GM12878 (cell line): Measurements from ENCODE around the gene DPM2. TPM values are rescaled to one million over a fixed set of nuclear protein-coding genes. Genes with fewer than 3 reads are reported as not detected.

Experiments used
- ATAC-seq: fragments of 200-7000 bp; cut with Tn5 transposase; 3 replicates; pipeline ENCODE4 v1.9.1; 2020; ENCODE audit warnings: mild to moderate bottlenecking, moderate library complexity
- BruUV-seq: library from RNA; stranded (reverse); fragments of 400-500 nt; replicated peaks from 2 replicates; lab custom pipeline; 2021; lab: Mats Ljungman, UMichigan
- CTCF ChIA-PET: fragments of 300-600 bp; sonication (Branson Sonifier 250); formaldehyde crosslinking; extraction: SDS; loops from one replicate; lab custom pipeline; 2021; ENCODE audit warnings: inconsistent platforms; lab: Yijun Ruan, JAX
- POLR2A ChIA-PET: fragments of 350-600 bp; formaldehyde crosslinking; extraction: SDS; loops from one replicate; lab custom pipeline; 2021; ENCODE audit warnings: inconsistent platforms; lab: Charles Lee
- RAD21 ChIA-PET: fragments of 300-600 bp; sonication (Branson Sonifier 250); formaldehyde crosslinking; loops from one replicate; lab custom pipeline; 2023; ENCODE audit warnings: antibody characterized with exemption; ENCODE audit not compliant: unreplicated experiment; lab: Charles Lee
- SMC1A ChIA-PET: fragments of 300-600 bp; sonication (Branson Sonifier 250); formaldehyde crosslinking; loops from one replicate; lab custom pipeline; 2023; ENCODE audit not compliant: unreplicated experiment, uncharacterized antibody; lab: Charles Lee
- DNase-seq: peaks from one replicate; pipeline ENCODE4 v3.0.0-alpha.2; 2011; ENCODE audit warnings: low read depth, low spot score
- FAIRE-seq: peaks from 3 replicates; lab custom pipeline; 2011; peaks lifted over from hg19 to GRCh38; lab: Jason Lieb, UNC
- H2AFZ ChIP-seq: 2 replicates; pipeline ENCODE4 v1.6.0; 2011; ENCODE audit warnings: low read depth, low read length, control low read depth; ENCODE audit not compliant: control insufficient read depth
- H3K27ac ChIP-seq: 2 replicates; pipeline ENCODE4 v1.5.1; 2011; ENCODE audit warnings: control low read depth; ENCODE audit not compliant: control insufficient read depth, insufficient read depth
- H3K27me3 ChIP-seq, 2 experiments: replicated peaks in 1 of 2; 2 replicates each; pipeline versions ENCODE4 v1.6.0 to v1.6.1; 2011; ENCODE audit warnings: low read length in 1 of 2; ENCODE audit not compliant: control insufficient read depth in 2 of 2, insufficient read depth in 2 of 2
- H3K36me3 ChIP-seq, 2 experiments: 2 replicates each; pipeline ENCODE4 v1.5.1; 2011; ENCODE audit warnings: low read length in 1 of 2; ENCODE audit not compliant: control insufficient read depth in 2 of 2, insufficient read depth in 2 of 2
- H3K4me1 ChIP-seq: 2 replicates; pipeline ENCODE4 v1.6.1; 2011; ENCODE audit warnings: mild to moderate bottlenecking, low read length, moderate library complexity, mixed read lengths; ENCODE audit not compliant: control insufficient read depth, insufficient read depth
- H3K4me2 ChIP-seq: 2 replicates; pipeline ENCODE4 v1.6.0; 2011; ENCODE audit warnings: control low read depth; ENCODE audit not compliant: control insufficient read depth, insufficient read depth
- H3K4me3 ChIP-seq: fragments of 200-600 bp; sonication (generic); 2 replicates; pipeline ENCODE4 v1.5.1; 2016
- H3K79me2 ChIP-seq: 2 replicates; pipeline ENCODE4 v1.6.0; 2011; ENCODE audit warnings: low read length; ENCODE audit not compliant: control insufficient read depth, insufficient read depth
- H3K9ac ChIP-seq: 2 replicates; pipeline ENCODE4 v1.8.0; 2011; ENCODE audit warnings: low read length, control low read depth, mixed read lengths; ENCODE audit not compliant: control insufficient read depth, insufficient read depth
- H3K9me3 ChIP-seq: replicated peaks from 3 replicates; pipeline ENCODE4 v1.5.1; 2011; ENCODE audit warnings: mild to moderate bottlenecking, low read length; ENCODE audit not compliant: control insufficient read depth, insufficient read depth
- H4K20me1 ChIP-seq: 2 replicates; pipeline ENCODE4 v1.6.0; 2011; ENCODE audit not compliant: control insufficient read depth, insufficient read depth
- BHLHE40 ChIP-seq, 2 experiments: fragments of 450-650 bp in 1 of 2; IDR thresholded peaks; 2 replicates each; pipeline ENCODE4 v1.6.1; 2011 to 2017; ENCODE audit warnings: low read depth in 2 of 2, borderline replicate concordance in 1 of 2, improper control_type of control experiment in 1 of 2, low read length in 1 of 2, mild to moderate bottlenecking in 1 of 2
- CHD2 ChIP-seq: IDR thresholded peaks from 2 replicates; pipeline ENCODE4 v1.6.1; 2011; ENCODE audit warnings: low read depth, low read length, improper control_type of control experiment, borderline replicate concordance
- CUX1 ChIP-seq: IDR thresholded peaks from 2 replicates; pipeline ENCODE4 v1.6.1; 2012; ENCODE audit warnings: improper control_type of control experiment, low read depth, low read length; ENCODE audit not compliant: insufficient replicate concordance
- IKZF1 ChIP-seq: fragments of 450-650 bp; conservative IDR thresholded peaks from 2 replicates; pipeline ENCODE4 v1.6.1; 2017; ENCODE audit warnings: antibody characterized with exemption, mild to moderate bottlenecking
- IRF4 ChIP-seq: IDR thresholded peaks from 2 replicates; pipeline ENCODE4 v1.6.1; 2011; ENCODE audit warnings: low read depth, low read length
- POLR2A ChIP-seq: IDR thresholded peaks from 2 replicates; pipeline ENCODE4 v1.6.1; 2011; ENCODE audit warnings: low read depth, mild to moderate bottlenecking, low read length
- POU2F2 ChIP-seq: IDR thresholded peaks from 3 replicates; pipeline ENCODE4 v1.6.1; 2011; ENCODE audit warnings: low read depth, mild to moderate bottlenecking, low read length, borderline replicate concordance
- RB1 ChIP-seq: fragments of 450-650 bp; formaldehyde crosslinking; IDR thresholded peaks from 2 replicates; pipeline ENCODE4 v1.6.1; 2017; ENCODE audit warnings: mild to moderate bottlenecking, borderline replicate concordance
- RELA ChIP-seq: fragments of 450-650 bp; IDR thresholded peaks from 2 replicates; pipeline ENCODE4 v1.8.0; 2014; ENCODE audit warnings: borderline replicate concordance; ENCODE audit not compliant: partially characterized antibody
- RFX5 ChIP-seq: IDR thresholded peaks from 2 replicates; pipeline ENCODE4 v1.6.1; 2011; ENCODE audit warnings: low read depth, low read length, improper control_type of control experiment
- SMC3 ChIP-seq: IDR thresholded peaks from 2 replicates; pipeline ENCODE4 v1.6.1; 2011; ENCODE audit warnings: low read length, improper control_type of control experiment, borderline replicate concordance
- STAT1 ChIP-seq: fragments of 450-650 bp; conservative IDR thresholded peaks from 2 replicates; pipeline ENCODE4 v1.6.1; 2014; ENCODE audit warnings: antibody characterized with exemption, mild to moderate bottlenecking
- TCF12 ChIP-seq: IDR thresholded peaks from 2 replicates; pipeline ENCODE4 v1.6.1; 2011; ENCODE audit warnings: low read depth, mild to moderate bottlenecking, low read length
- YY1 ChIP-seq: IDR thresholded peaks from 2 replicates; pipeline ENCODE4 v1.6.1; 2011; ENCODE audit warnings: low read depth, mild to moderate bottlenecking, low read length
- WGBS: methylation state at CpG from one replicate; pipeline ENCODE4 v1.1.6; 2016; ENCODE audit warnings: low lambda C conversion rate; ENCODE audit not compliant: insufficient replicate concordance, insufficient coverage; ENCODE audit errors: missing lambda C conversion rate; 5-methylcytosine and 5-hydroxymethylcytosine counted together
- in situ Hi-C: fragments of 300-500 bp; cut with MboI; formaldehyde crosslinking; loops from 9 replicates; pipeline ENCODE4 v1.14.3; 2018; ENCODE audit warnings: mixed read lengths
- intact Hi-C: fragments of 100-400 bp; cut with micrococcal nuclease; formaldehyde crosslinking; loops from one replicate; pipeline ENCODE4 v1.14.2; 2022; ENCODE audit not compliant: unreplicated experiment
- polyA plus RNA-seq, 11 experiments: library from polyadenylated mRNA; depleted of rRNA in 4 of 11; unstranded in 6 of 11; stranded (reverse) in 5 of 11; fragments of >200 nt; fragmentation: Nextera tagmentation in 4 of 11; fragmentation: Illumina TruSeq in 1 of 11; extraction: Ambion mirVana in 4 of 11; extraction: Trizol in 1 of 11; gene quantifications; 1 replicate in 1 of 11; 2 replicates in 10 of 11; pipeline versions ENCODE4 v1.2.1 to v1.2.3, GENCODE V29; 2011 to 2016; ENCODE audit warnings: inconsistent platforms in 2 of 11, missing spikeins in 2 of 11, low read depth in 1 of 11
- total RNA-seq, 4 experiments: library from RNA; depleted of rRNA in 3 of 4; stranded (reverse); fragments of >200 nt in 3 of 4; fragmentation: Illumina TruSeq in 1 of 4; extraction: Trizol in 1 of 4; gene quantifications; 2 replicates each; pipeline versions ENCODE4 v1.2.1 to v1.2.3, GENCODE V29; 2013 to 2021
- TF ChIP-seq, protein P1 (sequence below): IDR thresholded peaks from 2 replicates; pipeline ENCODE4 v1.6.1; 2012; ENCODE audit warnings: low read depth, low read length, improper control_type of control experiment

DPM2 gene
- total and polyA plus RNA-seq, 10 of the 15 experiments (the other 5 are each of a cell fraction or from before 2014, with no cell fraction given), result 22.7 to 77.9 (median 44.7) TPM

- Histone ChIP-seq H3K27ac (no peak overlapping the region), H3K9ac (no peak overlapping the region), H3K4me2 (0 out of 2 replicates have a peak overlapping the region, but pooled peaks have one; percentile 1), H3K4me1 (peaks cover 15% of the 10 kb centered on the region), H3K4me3 (no peak overlapping the region), H3K36me3 (no peaks in the 10 kb centered on the region), H3K79me2 (peaks cover 2% of the 10 kb centered on the region), H3K27me3 (no peaks in the 10 kb centered on the region; a peak in 1 of 4 replicates), H4K20me1 (no peaks in the 10 kb centered on the region), H3K9me3 (no peaks in the 10 kb centered on the region), H2AFZ (no peak overlapping the region; the same call in 1 of the 2 replicates)
- in situ Hi-C loops (no loop called here), intact Hi-C loops (loop anchor here (1.0 to 2.0 kb wide), 4 partner anchors 51 to 331 kb away; partner anchors contain the start of gene TOR2A)
- ChIA-PET CTCF (interaction anchor here (0.6 to 9.9 kb wide), 43 partner anchors 9 to 707 kb away, joined by 3 to 91 read pairs (median 4); partner anchors contain the start of genes CDK9, DPM2, ENG and PIP5KL1), SMC1A (interaction anchor here (0.5 to 3.1 kb wide), 24 partner anchors 9 to 333 kb away, joined by 3 to 22 read pairs (median 4); partner anchors contain the start of genes CDK9, PIP5KL1, PTRH1 and TOR2A), POLR2A (no interaction called here), RAD21 (interaction anchor here (0.7 to 8.2 kb wide), 18 partner anchors 8 to 337 kb away, joined by 3 to 83 read pairs (median 4); partner anchors contain the start of genes CDK9, FPGS, PIP5KL1 and SH2D3C)
- BruUV-seq, result no TSS peak
- DNase-seq (no peak), FAIRE-seq (peak; percentile 92), ATAC-seq (peak; percentile 39)
- 10% methylated on average over 45 of the region's 45 CpGs for WGBS
- TF ChIP-seq POU2F2 (peak; percentile 71; the same call in 1 of the 3 replicates), CUX1 (no peak), BHLHE40 (IDR thresholded peaks at IDR 0.05; ENCODE audit: borderline replicate concordance in 1 of 2, low read depth in 2 of 2, low read length in 1 of 2) (peak in 1 of 2 experiments; percentile 64; a peak in 2 of 4 replicates), RB1 (0 out of 2 replicates have a peak, but pooled peaks have one; percentile 46), RFX5 (no peak), YY1 (peak; percentile 46; the same call in 1 of the 2 replicates), SMC3 (peak; percentile 90), CHD2 (0 out of 2 replicates have a peak, but pooled peaks have one; percentile 10), POLR2A (peak; percentile 37; the same call in 1 of the 2 replicates), IRF4 (no peak), TCF12 (0 out of 2 replicates have a peak, but pooled peaks have one; percentile 6), IKZF1 (no peak), RELA (peak; percentile 55), STAT1 (0 out of 2 replicates have a peak, but pooled peaks have one; percentile 67)
- TF ChIP-seq, protein P1, sequence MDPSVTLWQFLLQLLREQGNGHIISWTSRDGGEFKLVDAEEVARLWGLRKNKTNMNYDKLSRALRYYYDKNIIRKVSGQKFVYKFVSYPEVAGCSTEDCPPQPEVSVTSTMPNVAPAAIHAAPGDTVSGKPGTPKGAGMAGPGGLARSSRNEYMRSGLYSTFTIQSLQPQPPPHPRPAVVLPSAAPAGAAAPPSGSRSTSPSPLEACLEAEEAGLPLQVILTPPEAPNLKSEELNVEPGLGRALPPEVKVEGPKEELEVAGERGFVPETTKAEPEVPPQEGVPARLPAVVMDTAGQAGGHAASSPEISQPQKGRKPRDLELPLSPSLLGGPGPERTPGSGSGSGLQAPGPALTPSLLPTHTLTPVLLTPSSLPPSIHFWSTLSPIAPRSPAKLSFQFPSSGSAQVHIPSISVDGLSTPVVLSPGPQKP, result no peak
Observed at GRCh38 chr9:127921557-127922120, 16.0 kb downstream of the DPM2 start.
